GM18511 (cell line): ENCODE data around the gene CDK7.
A peak's percentile ranks its signal among the peaks of the same experiment; 100 is the strongest.
"Not testable (repeated sequence)": the region's sequence is repeated elsewhere in the genome, so short reads cannot be mapped to it uniquely, and the experiment has no call there.

ENCODE experiments used
- ATAC-seq: cut with Tn5 transposase; IDR thresholded peaks from one replicate; pipeline ENCODE4 v1.9.1; 2021; ENCODE audit warnings: mild to moderate bottlenecking, moderate library complexity; ENCODE audit not compliant: unreplicated experiment

Gene CDK7

GRCh38 chr5:69234457-69235268 is at the start of gene CDK7:
Gene CDK7 (plus strand): TSS chr5:69234886. CDS start chr5:69234976, 90 bp downstream.
- ATAC-seq: peak; percentile 100

- ATAC-seq: no peak
These were observed 47.3 kb upstream of the CDK7 start for GRCh38 chr5:69187342-69187741.

GRCh38 chr5:69188811-69189161 is 45.9 kb upstream of the CDK7 start:
- ATAC-seq: no peak

GRCh38 chr5:69189162-69190086 is 45.3 kb upstream of the CDK7 start, which contains the start of gene CENPH:
Gene CENPH (plus strand): TSS chr5:69189583. CDS start chr5:69189635, 52 bp downstream.
- peak; percentile 96 for ATAC-seq

- no peak for ATAC-seq
These were observed 32.2 kb upstream of the CDK7 start for GRCh38 chr5:69202497-69202896.

- no peak for ATAC-seq
These were observed 28.0 kb upstream of the CDK7 start for GRCh38 chr5:69206528-69207190.

GRCh38 chr5:69209602-69210001 is 25.1 kb upstream of the CDK7 start:
- ATAC-seq: no peak

GRCh38 chr5:69211200-69211599 is 23.5 kb upstream of the CDK7 start:
- ATAC-seq: no peak

- ATAC-seq: no peak
These were observed 22.7 kb upstream of the CDK7 start for GRCh38 chr5:69212022-69212421.

- ATAC-seq: no peak
These were observed 21.0 kb upstream of the CDK7 start for GRCh38 chr5:69213513-69214215.

GRCh38 chr5:69217151-69217511 is 17.6 kb upstream of the CDK7 start:
- ATAC-seq: no peak

- peak; percentile 95 for ATAC-seq
These were observed 16.8 kb upstream of the CDK7 start for GRCh38 chr5:69217548-69218526.

GRCh38 chr5:69219939-69220338 is 14.7 kb upstream of the CDK7 start:
- ATAC-seq: no peak

GRCh38 chr5:69220371-69220770 is 14.3 kb upstream of the CDK7 start:
- not testable (repeated sequence) for ATAC-seq

- not testable (repeated sequence) for ATAC-seq
These were observed 13.9 kb upstream of the CDK7 start for GRCh38 chr5:69220833-69221232.

- ATAC-seq: no peak
These were observed 10.2 kb upstream of the CDK7 start for GRCh38 chr5:69224520-69224919.

- no peak for ATAC-seq
These were observed 8.8 kb upstream of the CDK7 start for GRCh38 chr5:69225860-69226259.

- ATAC-seq: no peak
These were observed 4.5 kb upstream of the CDK7 start for GRCh38 chr5:69230181-69230580.

- no peak for ATAC-seq
These were observed 3.4 kb upstream of the CDK7 start for GRCh38 chr5:69231281-69231680.
